ENCODE data around the gene MPLKIP. TPM values are rescaled to one million over a fixed set of nuclear protein-coding genes. Genes with fewer than 3 reads are reported as not detected.
"Not testable (repeated sequence)": the region's sequence is repeated elsewhere in the genome, so short reads cannot be mapped to it uniquely, and the experiment has no call there.

The MPLKIP gene
- total RNA-seq, 1 experiment from 2014 or later = 62.7 TPM

GRCh38 chr7:40168266-40168665 is 33.8 kb upstream of the MPLKIP start:
- CTCF ChIA-PET = interaction anchor here (1.2 kb wide), 1 partner anchor 33 kb away, joined by 3 read pairs; the partner anchor contains the start of genes MPLKIP and SUGCT
- H3K36me3 Mint-ChIP-seq (ENCODE audit: insufficient read depth, unreplicated experiment); H3K27ac Mint-ChIP-seq (ENCODE audit: unreplicated experiment); BruUV-seq (replicated peaks); intact Hi-C loops (cut with micrococcal nuclease; ENCODE audit: unreplicated experiment); H3K9me3 Mint-ChIP-seq (ENCODE audit: low read depth, unreplicated experiment); H3K4me1 Mint-ChIP-seq (ENCODE audit: low read depth, unreplicated experiment); H3K4me3 Mint-ChIP-seq (ENCODE audit: low read depth, unreplicated experiment); DNase-seq: not testable (repeated sequence)
- H3K27me3 Mint-ChIP-seq (ENCODE audit: unreplicated experiment) = peaks cover 16% of the 10 kb centered on the region

- Mint-ChIP-seq H3K36me3 (ENCODE audit: insufficient read depth, unreplicated experiment) (no peaks in the 10 kb centered on the region), H3K27ac (ENCODE audit: unreplicated experiment) (no peak overlapping the region), H3K27me3 (ENCODE audit: unreplicated experiment) (peaks cover 16% of the 10 kb centered on the region), H3K4me3 (ENCODE audit: low read depth, unreplicated experiment) (no peak overlapping the region), H3K9me3 (ENCODE audit: low read depth, unreplicated experiment) (peaks cover 2% of the 10 kb centered on the region), H3K4me1 (ENCODE audit: low read depth, unreplicated experiment) (no peaks in the 10 kb centered on the region)
- intact Hi-C loops (cut with micrococcal nuclease; ENCODE audit: unreplicated experiment) = no loop called here
- BruUV-seq (replicated peaks) = no TSS peak
- no peak for DNase-seq
- no peak for TF ChIP-seq CTCF (IDR thresholded peaks at IDR 0.05; ENCODE audit: unreplicated experiment)
- CTCF ChIA-PET = interaction anchor here (1.2 kb wide), 1 partner anchor 32 kb away, joined by 3 read pairs; the partner anchor contains the start of genes MPLKIP and SUGCT
Measured at GRCh38 chr7:40167291-40167690, 32.9 kb upstream of the MPLKIP start.

GRCh38 chr7:40165216-40165615 is 30.8 kb upstream of the MPLKIP start:
- Mint-ChIP-seq H3K36me3 (ENCODE audit: insufficient read depth, unreplicated experiment) (no peaks in the 10 kb centered on the region), H3K27ac (ENCODE audit: unreplicated experiment) (no peak overlapping the region), H3K4me3 (ENCODE audit: low read depth, unreplicated experiment) (no peak overlapping the region), H3K27me3 (ENCODE audit: unreplicated experiment) (peaks cover 12% of the 10 kb centered on the region), H3K9me3 (ENCODE audit: low read depth, unreplicated experiment) (peaks cover 2% of the 10 kb centered on the region), H3K4me1 (ENCODE audit: low read depth, unreplicated experiment) (no peaks in the 10 kb centered on the region)
- TF ChIP-seq CTCF (IDR thresholded peaks at IDR 0.05; ENCODE audit: unreplicated experiment) = no peak
- BruUV-seq (replicated peaks) = no TSS peak
- CTCF ChIA-PET = interaction anchor here (0.6 kb wide), 1 partner anchor 11 kb away, joined by 5 read pairs; no protein-coding TSS in a partner anchor
- intact Hi-C loops (cut with micrococcal nuclease; ENCODE audit: unreplicated experiment) = no loop called here
- no peak for DNase-seq

GRCh38 chr7:40162516-40162915 is 28.1 kb upstream of the MPLKIP start:
- Mint-ChIP-seq H3K4me1 (ENCODE audit: low read depth, unreplicated experiment) (no peaks in the 10 kb centered on the region), H3K36me3 (ENCODE audit: insufficient read depth, unreplicated experiment) (no peaks in the 10 kb centered on the region), H3K27ac (ENCODE audit: unreplicated experiment) (no peak overlapping the region), H3K27me3 (ENCODE audit: unreplicated experiment) (peaks cover 2% of the 10 kb centered on the region), H3K9me3 (ENCODE audit: low read depth, unreplicated experiment) (peaks cover under 1% of the 10 kb centered on the region), H3K4me3 (ENCODE audit: low read depth, unreplicated experiment) (no peak overlapping the region)
- intact Hi-C loops (cut with micrococcal nuclease; ENCODE audit: unreplicated experiment) = no loop called here
- CTCF ChIA-PET = interaction anchor here (0.6 kb wide), 1 partner anchor 726 kb away, joined by 3 read pairs; no protein-coding TSS in a partner anchor
- no TSS peak for BruUV-seq (replicated peaks)
- no peak for TF ChIP-seq CTCF (IDR thresholded peaks at IDR 0.05; ENCODE audit: unreplicated experiment)
- DNase-seq = no peak

GRCh38 chr7:40156988-40157387 is 22.6 kb upstream of the MPLKIP start:
- no peak for DNase-seq
- BruUV-seq (replicated peaks) = no TSS peak
- H3K9me3 Mint-ChIP-seq (ENCODE audit: low read depth, unreplicated experiment) = no peaks in the 10 kb centered on the region
- H3K4me3 Mint-ChIP-seq (ENCODE audit: low read depth, unreplicated experiment) = no peak overlapping the region
- no peaks in the 10 kb centered on the region for H3K4me1 Mint-ChIP-seq (ENCODE audit: low read depth, unreplicated experiment)
- no peaks in the 10 kb centered on the region for H3K36me3 Mint-ChIP-seq (ENCODE audit: insufficient read depth, unreplicated experiment)
- H3K27ac Mint-ChIP-seq (ENCODE audit: unreplicated experiment) = no peak overlapping the region
- no peaks in the 10 kb centered on the region for H3K27me3 Mint-ChIP-seq (ENCODE audit: unreplicated experiment)
- intact Hi-C loops (cut with micrococcal nuclease; ENCODE audit: unreplicated experiment) = no loop called here
- CTCF ChIA-PET = no interaction called here
- no peak for TF ChIP-seq CTCF (IDR thresholded peaks at IDR 0.05; ENCODE audit: unreplicated experiment)
